GM23338 (cell line): ENCODE results near the gene DDX43. TPM values are rescaled to one million over a fixed set of nuclear protein-coding genes. Genes with fewer than 3 reads are reported as not detected.

Source experiments
- ATAC-seq: fragments of 200-7000 bp; cut with Tn5 transposase; 3 replicates; pipeline ENCODE4 v1.9.1; 2020
- DNase-seq: peaks from one replicate; pipeline ENCODE4 v3.0.0-alpha.2; 2015; ENCODE audit warnings: low spot score
- H2AFZ ChIP-seq: fragments of 200-600 bp; sonication (generic); 2 replicates; pipeline ENCODE4 v1.8.0; 2016; ENCODE audit warnings: antibody characterized with exemption, mild to moderate bottlenecking, moderate library complexity
- H3F3A ChIP-seq: fragments of 200-600 bp; sonication (generic); replicated peaks from 2 replicates; pipeline ENCODE4 v1.8.0; 2017; ENCODE audit warnings: antibody characterized with exemption, mixed run types, low read depth
- H3K27ac ChIP-seq: fragments of 200-600 bp; sonication (generic); 2 replicates; pipeline ENCODE4 v1.6.1; 2016; ENCODE audit warnings: low read depth
- H3K27me3 ChIP-seq: fragments of 200-600 bp; sonication (generic); 2 replicates; pipeline ENCODE4 v1.8.0; 2016; ENCODE audit warnings: mild to moderate bottlenecking, mixed run types, moderate library complexity; ENCODE audit not compliant: insufficient read depth
- H3K36me3 ChIP-seq: fragments of 200-600 bp; sonication (generic); 2 replicates; pipeline ENCODE4 v1.8.0; 2016; ENCODE audit warnings: mild to moderate bottlenecking; ENCODE audit not compliant: insufficient read depth
- H3K4me1 ChIP-seq: fragments of 200-600 bp; sonication (generic); 2 replicates; pipeline ENCODE4 v1.8.0; 2016; ENCODE audit warnings: mild to moderate bottlenecking, moderate library complexity; ENCODE audit not compliant: insufficient read depth
- H3K4me2 ChIP-seq: fragments of 200-600 bp; sonication (generic); 2 replicates; pipeline ENCODE4 v1.7.1; 2017; ENCODE audit warnings: mixed run types
- H3K4me3 ChIP-seq: fragments of 200-600 bp; sonication (generic); 2 replicates; pipeline ENCODE4 v1.6.1; 2016; ENCODE audit warnings: mixed run types
- H3K79me2 ChIP-seq: fragments of 200-600 bp; sonication (generic); replicated peaks from 2 replicates; pipeline ENCODE4 v1.8.0; 2017; ENCODE audit warnings: mild to moderate bottlenecking; ENCODE audit not compliant: insufficient read depth
- H3K9me2 ChIP-seq: fragments of 200-600 bp; sonication (generic); 2 replicates; pipeline ENCODE4 v1.8.0; 2017; ENCODE audit not compliant: insufficient read depth
- H4K20me1 ChIP-seq: fragments of 200-600 bp; sonication (generic); replicated peaks from 2 replicates; pipeline ENCODE4 v1.8.0; 2017; ENCODE audit warnings: mild to moderate bottlenecking; ENCODE audit not compliant: insufficient read depth
- H3K27ac Mint-ChIP-seq: 2 replicates; pipeline ENCODE4 v1.8.0; 2020; ENCODE audit warnings: inconsistent platforms, mild to moderate bottlenecking, moderate library complexity, mixed read lengths
- H3K27me3 Mint-ChIP-seq: 3 replicates; pipeline ENCODE4 v1.8.0; 2022; ENCODE audit warnings: low read depth, mild to moderate bottlenecking, moderate library complexity, mixed read lengths, inconsistent platforms; ENCODE audit not compliant: insufficient read depth, poor library complexity
- H3K36me3 Mint-ChIP-seq: 3 replicates; pipeline ENCODE4 v1.8.0; 2021; ENCODE audit warnings: low read depth, mild to moderate bottlenecking, inconsistent platforms, moderate library complexity, mixed read lengths
- H3K4me1 Mint-ChIP-seq: 3 replicates; pipeline ENCODE4 v1.8.0; 2020; ENCODE audit warnings: mild to moderate bottlenecking, inconsistent platforms, mixed read lengths
- H3K4me3 Mint-ChIP-seq: 3 replicates; pipeline ENCODE4 v1.8.0; 2021; ENCODE audit warnings: moderate library complexity, mild to moderate bottlenecking, inconsistent platforms, mixed read lengths
- H3K9me3 Mint-ChIP-seq: 3 replicates; pipeline ENCODE4 v1.8.0; 2020; ENCODE audit warnings: moderate library complexity, mild to moderate bottlenecking, inconsistent platforms, mixed read lengths
- CREB1 ChIP-seq: fragments of 250-450 bp; sonication (Bioruptor Pico); IDR thresholded peaks from 2 replicates; pipeline ENCODE4 v1.5.0; 2020; ENCODE audit warnings: low read depth, mild to moderate bottlenecking, moderate library complexity
- EZH2 ChIP-seq: fragments of 200-600 bp; sonication (generic); IDR thresholded peaks from one replicate; pipeline ENCODE4 v1.8.0; 2017; ENCODE audit warnings: antibody characterized with exemption, mild to moderate bottlenecking, low read depth; ENCODE audit not compliant: unreplicated experiment
- POLR2AphosphoS5 ChIP-seq: IDR thresholded peaks from 2 replicates; pipeline ENCODE4 v1.6.1; 2016; ENCODE audit warnings: antibody characterized with exemption, low read depth
- STAT1 ChIP-seq: IDR thresholded peaks from one replicate; pipeline ENCODE4 v1.6.1; 2016; ENCODE audit warnings: antibody characterized with exemption; ENCODE audit not compliant: unreplicated experiment
- polyA plus RNA-seq: library from polyadenylated mRNA; unstranded; fragments of >200 nt; fragmentation: Nextera tagmentation; extraction: Ambion mirVana; gene quantifications from 2 replicates; pipeline ENCODE4 v1.2.1, GENCODE V29; 2016
- total RNA-seq: library from RNA; depleted of rRNA; stranded (reverse); fragments of >200 nt; shearing (Covaris generic); gene quantifications from 2 replicates; pipeline ENCODE4 v1.2.3, GENCODE V29; 2014
- TF ChIP-seq, protein P1 (sequence below), 2 experiments: fragments of 200-600 bp in 1 of 2; sonication (generic) in 1 of 2; conservative IDR thresholded peaks; 2 replicates each; pipeline versions ENCODE4 v1.5.1 to v1.6.1; 2016 to 2017; ENCODE audit warnings: antibody characterized with exemption in 2 of 2, low read depth in 2 of 2, mild to moderate bottlenecking in 2 of 2, moderate library complexity in 1 of 2
- TF ChIP-seq, protein P2 (sequence below): fragments of 250-450 bp; sonication (Bioruptor Pico); IDR thresholded peaks from 2 replicates; pipeline ENCODE4 v1.5.0; 2020; ENCODE audit warnings: mild to moderate bottlenecking, moderate library complexity
- TF ChIP-seq, protein P3 (sequence below): IDR thresholded peaks from 2 replicates; pipeline ENCODE4 v1.6.1; 2016; ENCODE audit warnings: antibody characterized with exemption

DDX43 gene
- total and polyA plus RNA-seq, 2 experiments from 2014 or later: 0.49 to 0.60 TPM

DNA sequence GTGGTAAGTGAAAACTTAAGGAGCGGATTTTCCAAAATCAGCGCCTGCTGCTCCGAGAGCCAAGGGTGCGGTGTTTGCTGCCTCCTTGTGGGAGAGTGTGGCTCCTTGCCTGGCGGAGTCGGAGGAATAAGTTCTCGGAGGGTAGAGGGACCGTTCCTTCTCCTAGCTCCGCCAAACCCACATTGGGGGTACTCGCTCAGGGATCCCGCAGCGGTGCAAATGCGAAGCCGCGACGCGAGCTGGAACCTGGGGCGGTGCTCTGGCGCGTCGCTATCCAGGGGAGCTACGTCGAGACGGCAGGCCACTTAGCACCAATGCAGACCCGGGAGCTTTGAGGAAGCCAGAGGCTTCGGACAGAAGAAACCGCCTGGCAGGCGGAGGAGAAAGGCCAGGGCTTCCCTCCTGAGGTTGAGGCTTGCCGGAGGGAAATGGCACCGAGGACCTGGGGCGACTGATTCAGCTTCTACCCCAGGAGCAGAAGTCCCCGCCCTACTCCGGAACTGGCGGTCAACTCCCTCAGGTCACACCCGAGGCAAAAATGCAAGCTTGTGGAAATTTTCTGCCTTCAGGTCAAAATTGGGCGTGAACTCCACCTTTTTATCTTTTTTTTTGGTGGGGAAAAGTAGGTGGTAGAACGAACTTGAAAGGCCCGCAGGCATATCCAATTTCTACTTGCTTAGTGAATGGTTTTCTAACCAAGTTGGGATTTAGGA, 5.7 kb upstream of the DDX43 start:
- no peaks in the 10 kb centered on the region for H3K79me2 ChIP-seq
- peak; percentile 95 for DNase-seq
- no peak for TF ChIP-seq STAT1
- TF ChIP-seq CREB1 (CRISPR knock-in tag): peak; percentile 54
- no peak for TF ChIP-seq EZH2
- TF ChIP-seq, protein P1, sequence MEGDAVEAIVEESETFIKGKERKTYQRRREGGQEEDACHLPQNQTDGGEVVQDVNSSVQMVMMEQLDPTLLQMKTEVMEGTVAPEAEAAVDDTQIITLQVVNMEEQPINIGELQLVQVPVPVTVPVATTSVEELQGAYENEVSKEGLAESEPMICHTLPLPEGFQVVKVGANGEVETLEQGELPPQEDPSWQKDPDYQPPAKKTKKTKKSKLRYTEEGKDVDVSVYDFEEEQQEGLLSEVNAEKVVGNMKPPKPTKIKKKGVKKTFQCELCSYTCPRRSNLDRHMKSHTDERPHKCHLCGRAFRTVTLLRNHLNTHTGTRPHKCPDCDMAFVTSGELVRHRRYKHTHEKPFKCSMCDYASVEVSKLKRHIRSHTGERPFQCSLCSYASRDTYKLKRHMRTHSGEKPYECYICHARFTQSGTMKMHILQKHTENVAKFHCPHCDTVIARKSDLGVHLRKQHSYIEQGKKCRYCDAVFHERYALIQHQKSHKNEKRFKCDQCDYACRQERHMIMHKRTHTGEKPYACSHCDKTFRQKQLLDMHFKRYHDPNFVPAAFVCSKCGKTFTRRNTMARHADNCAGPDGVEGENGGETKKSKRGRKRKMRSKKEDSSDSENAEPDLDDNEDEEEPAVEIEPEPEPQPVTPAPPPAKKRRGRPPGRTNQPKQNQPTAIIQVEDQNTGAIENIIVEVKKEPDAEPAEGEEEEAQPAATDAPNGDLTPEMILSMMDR (conservative IDR thresholded peaks at IDR 0.05; ENCODE audit: low read depth in 2 of 2): peak; percentile 83 to 93
- Mint-ChIP-seq H3K9me3 (no peaks in the 10 kb centered on the region; the same call in 2 of the 3 replicates), H3K27me3 (peaks cover 2% of the 10 kb centered on the region), H3K4me3 (peak overlapping the region; percentile 79), H3K4me1 (peaks cover 10% of the 10 kb centered on the region; the same call in 2 of the 3 replicates), H3K27ac (no peak overlapping the region; the same call in 1 of the 2 replicates), H3K36me3 (no peaks in the 10 kb centered on the region)
- H3F3A ChIP-seq: 0 out of 2 replicates have a peak, but pooled peaks cover 9% of the 10 kb centered on the region
- peak; percentile 97 for ATAC-seq
- no peaks in the 10 kb centered on the region for H3K9me2 ChIP-seq
- no peaks in the 10 kb centered on the region for H4K20me1 ChIP-seq
- H3K4me3 ChIP-seq: peak overlapping the region; percentile 53
- no peaks in the 10 kb centered on the region for H3K36me3 ChIP-seq
- H3K27me3 ChIP-seq: peaks cover 4% of the 10 kb centered on the region; the same call in 1 of the 2 replicates
- H2AFZ ChIP-seq: peak overlapping the region; percentile 1; the same call in 1 of the 2 replicates
- H3K4me1 ChIP-seq: peaks cover 8% of the 10 kb centered on the region
- H3K4me2 ChIP-seq: peak overlapping the region; percentile 79
- peak overlapping the region; percentile 6; the same call in 1 of the 2 replicates for H3K27ac ChIP-seq

DNA sequence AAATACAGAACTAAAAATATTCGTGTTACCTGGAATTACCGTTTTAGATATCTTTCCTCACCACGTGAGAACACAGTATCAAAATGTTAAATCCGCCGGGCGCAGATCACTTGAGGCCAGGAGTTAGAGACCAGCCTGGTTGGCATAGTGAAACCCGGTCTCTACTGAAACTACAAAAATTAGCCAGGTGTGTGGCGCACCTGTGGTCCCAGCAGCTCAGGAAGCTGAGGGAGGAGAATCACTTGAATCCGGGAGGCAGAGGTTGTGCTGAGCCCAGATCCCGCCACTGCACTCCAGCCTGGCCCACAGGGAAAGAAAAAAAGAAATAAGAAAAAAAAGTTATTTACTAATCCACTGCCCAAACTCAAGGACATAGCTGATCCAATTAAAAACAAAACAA, 4.8 kb upstream of the DDX43 start:
- Mint-ChIP-seq H3K27me3 (peaks cover 2% of the 10 kb centered on the region), H3K9me3 (no peaks in the 10 kb centered on the region; the same call in 2 of the 3 replicates), H3K4me3 (peak overlapping the region; percentile 79; the same call in 2 of the 3 replicates), H3K4me1 (peaks cover 10% of the 10 kb centered on the region; the same call in 2 of the 3 replicates), H3K27ac (no peak overlapping the region), H3K36me3 (no peaks in the 10 kb centered on the region)
- peak; percentile 41; the same call in 1 of the 2 replicates for TF ChIP-seq POLR2AphosphoS5
- TF ChIP-seq, protein P2, sequence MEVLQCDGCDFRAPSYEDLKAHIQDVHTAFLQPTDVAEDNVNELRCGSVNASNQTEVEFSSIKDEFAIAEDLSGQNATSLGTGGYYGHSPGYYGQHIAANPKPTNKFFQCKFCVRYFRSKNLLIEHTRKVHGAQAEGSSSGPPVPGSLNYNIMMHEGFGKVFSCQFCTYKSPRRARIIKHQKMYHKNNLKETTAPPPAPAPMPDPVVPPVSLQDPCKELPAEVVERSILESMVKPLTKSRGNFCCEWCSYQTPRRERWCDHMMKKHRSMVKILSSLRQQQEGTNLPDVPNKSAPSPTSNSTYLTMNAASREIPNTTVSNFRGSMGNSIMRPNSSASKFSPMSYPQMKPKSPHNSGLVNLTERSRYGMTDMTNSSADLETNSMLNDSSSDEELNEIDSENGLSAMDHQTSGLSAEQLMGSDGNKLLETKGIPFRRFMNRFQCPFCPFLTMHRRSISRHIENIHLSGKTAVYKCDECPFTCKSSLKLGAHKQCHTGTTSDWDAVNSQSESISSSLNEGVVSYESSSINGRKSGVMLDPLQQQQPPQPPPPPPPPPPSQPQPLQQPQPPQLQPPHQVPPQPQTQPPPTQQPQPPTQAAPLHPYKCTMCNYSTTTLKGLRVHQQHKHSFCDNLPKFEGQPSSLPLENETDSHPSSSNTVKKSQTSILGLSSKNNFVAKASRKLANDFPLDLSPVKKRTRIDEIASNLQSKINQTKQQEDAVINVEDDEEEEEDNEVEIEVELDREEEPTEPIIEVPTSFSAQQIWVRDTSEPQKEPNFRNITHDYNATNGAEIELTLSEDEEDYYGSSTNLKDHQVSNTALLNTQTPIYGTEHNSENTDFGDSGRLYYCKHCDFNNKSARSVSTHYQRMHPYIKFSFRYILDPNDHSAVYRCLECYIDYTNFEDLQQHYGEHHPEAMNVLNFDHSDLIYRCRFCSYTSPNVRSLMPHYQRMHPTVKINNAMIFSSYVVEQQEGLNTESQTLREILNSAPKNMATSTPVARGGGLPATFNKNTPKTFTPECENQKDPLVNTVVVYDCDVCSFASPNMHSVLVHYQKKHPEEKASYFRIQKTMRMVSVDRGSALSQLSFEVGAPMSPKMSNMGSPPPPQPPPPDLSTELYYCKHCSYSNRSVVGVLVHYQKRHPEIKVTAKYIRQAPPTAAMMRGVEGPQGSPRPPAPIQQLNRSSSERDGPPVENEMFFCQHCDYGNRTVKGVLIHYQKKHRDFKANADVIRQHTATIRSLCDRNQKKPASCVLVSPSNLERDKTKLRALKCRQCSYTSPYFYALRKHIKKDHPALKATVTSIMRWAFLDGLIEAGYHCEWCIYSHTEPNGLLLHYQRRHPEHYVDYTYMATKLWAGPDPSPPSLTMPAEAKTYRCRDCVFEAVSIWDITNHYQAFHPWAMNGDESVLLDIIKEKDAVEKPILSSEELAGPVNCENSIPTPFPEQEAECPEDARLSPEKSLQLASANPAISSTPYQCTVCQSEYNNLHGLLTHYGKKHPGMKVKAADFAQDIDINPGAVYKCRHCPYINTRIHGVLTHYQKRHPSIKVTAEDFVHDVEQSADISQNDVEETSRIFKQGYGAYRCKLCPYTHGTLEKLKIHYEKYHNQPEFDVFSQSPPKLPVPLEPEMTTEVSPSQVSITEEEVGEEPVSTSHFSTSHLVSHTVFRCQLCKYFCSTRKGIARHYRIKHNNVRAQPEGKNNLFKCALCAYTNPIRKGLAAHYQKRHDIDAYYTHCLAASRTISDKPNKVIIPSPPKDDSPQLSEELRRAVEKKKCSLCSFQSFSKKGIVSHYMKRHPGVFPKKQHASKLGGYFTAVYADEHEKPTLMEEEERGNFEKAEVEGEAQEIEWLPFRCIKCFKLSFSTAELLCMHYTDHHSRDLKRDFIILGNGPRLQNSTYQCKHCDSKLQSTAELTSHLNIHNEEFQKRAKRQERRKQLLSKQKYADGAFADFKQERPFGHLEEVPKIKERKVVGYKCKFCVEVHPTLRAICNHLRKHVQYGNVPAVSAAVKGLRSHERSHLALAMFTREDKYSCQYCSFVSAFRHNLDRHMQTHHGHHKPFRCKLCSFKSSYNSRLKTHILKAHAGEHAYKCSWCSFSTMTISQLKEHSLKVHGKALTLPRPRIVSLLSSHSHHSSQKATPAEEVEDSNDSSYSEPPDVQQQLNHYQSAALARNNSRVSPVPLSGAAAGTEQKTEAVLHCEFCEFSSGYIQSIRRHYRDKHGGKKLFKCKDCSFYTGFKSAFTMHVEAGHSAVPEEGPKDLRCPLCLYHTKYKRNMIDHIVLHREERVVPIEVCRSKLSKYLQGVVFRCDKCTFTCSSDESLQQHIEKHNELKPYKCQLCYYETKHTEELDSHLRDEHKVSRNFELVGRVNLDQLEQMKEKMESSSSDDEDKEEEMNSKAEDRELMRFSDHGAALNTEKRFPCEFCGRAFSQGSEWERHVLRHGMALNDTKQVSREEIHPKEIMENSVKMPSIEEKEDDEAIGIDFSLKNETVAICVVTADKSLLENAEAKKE: no peak
- TF ChIP-seq, protein P1 (conservative IDR thresholded peaks at IDR 0.05; ENCODE audit: low read depth in 2 of 2): no peak
- TF ChIP-seq STAT1: no peak
- TF ChIP-seq, protein P3, sequence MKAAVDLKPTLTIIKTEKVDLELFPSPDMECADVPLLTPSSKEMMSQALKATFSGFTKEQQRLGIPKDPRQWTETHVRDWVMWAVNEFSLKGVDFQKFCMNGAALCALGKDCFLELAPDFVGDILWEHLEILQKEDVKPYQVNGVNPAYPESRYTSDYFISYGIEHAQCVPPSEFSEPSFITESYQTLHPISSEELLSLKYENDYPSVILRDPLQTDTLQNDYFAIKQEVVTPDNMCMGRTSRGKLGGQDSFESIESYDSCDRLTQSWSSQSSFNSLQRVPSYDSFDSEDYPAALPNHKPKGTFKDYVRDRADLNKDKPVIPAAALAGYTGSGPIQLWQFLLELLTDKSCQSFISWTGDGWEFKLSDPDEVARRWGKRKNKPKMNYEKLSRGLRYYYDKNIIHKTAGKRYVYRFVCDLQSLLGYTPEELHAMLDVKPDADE: no peak
- peak; percentile 67 for DNase-seq
- Histone ChIP-seq H3K36me3 (no peaks in the 10 kb centered on the region), H3K79me2 (no peaks in the 10 kb centered on the region), H3K27me3 (peaks cover 4% of the 10 kb centered on the region; the same call in 1 of the 2 replicates), H4K20me1 (no peaks in the 10 kb centered on the region), H3F3A (0 out of 2 replicates have a peak, but pooled peaks cover 9% of the 10 kb centered on the region), H3K9me2 (no peaks in the 10 kb centered on the region), H3K4me1 (peaks cover 8% of the 10 kb centered on the region), H2AFZ (no peak overlapping the region), H3K27ac (no peak overlapping the region), H3K4me3 (no peak overlapping the region), H3K4me2 (peak overlapping the region; percentile 79)
- ATAC-seq: peak; percentile 14
